HG03354 (cell line): ENCODE results near the gene NLGN2.

Source experiments
- ATAC-seq: cut with Tn5 transposase; IDR thresholded peaks from one replicate; pipeline ENCODE4 v1.9.1; 2021; ENCODE audit warnings: mild to moderate bottlenecking; ENCODE audit not compliant: unreplicated experiment, poor library complexity, severe bottlenecking

The NLGN2 gene

GRCh38 chr17:7431231-7431630 is 23.6 kb downstream of the NLGN2 start:
- ATAC-seq, result no peak

DNA sequence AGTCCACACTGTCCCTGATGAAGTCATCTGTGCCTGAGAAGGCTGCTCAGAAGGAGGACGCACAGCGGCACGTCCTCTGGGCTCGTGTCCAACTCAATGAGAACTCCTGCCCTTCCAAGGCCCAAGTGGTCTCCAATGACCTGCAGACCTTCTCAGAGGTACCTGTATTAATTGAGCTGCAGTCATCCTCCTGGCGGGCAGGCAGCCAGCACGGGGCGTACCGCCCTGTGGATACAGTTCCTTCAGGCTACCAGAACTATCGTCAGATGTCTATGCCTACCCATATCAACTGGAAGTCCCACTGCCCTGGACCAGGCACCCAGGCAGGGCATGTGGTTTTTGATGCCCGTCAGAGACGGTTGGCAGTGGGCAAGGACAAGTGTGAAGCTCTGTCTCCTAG is 24.7 kb downstream of the NLGN2 start:
- no peak for ATAC-seq

- ATAC-seq, result peak; percentile 27
Measured at GRCh38 chr17:7435676-7436555, 28.3 kb downstream of the NLGN2 start.

DNA sequence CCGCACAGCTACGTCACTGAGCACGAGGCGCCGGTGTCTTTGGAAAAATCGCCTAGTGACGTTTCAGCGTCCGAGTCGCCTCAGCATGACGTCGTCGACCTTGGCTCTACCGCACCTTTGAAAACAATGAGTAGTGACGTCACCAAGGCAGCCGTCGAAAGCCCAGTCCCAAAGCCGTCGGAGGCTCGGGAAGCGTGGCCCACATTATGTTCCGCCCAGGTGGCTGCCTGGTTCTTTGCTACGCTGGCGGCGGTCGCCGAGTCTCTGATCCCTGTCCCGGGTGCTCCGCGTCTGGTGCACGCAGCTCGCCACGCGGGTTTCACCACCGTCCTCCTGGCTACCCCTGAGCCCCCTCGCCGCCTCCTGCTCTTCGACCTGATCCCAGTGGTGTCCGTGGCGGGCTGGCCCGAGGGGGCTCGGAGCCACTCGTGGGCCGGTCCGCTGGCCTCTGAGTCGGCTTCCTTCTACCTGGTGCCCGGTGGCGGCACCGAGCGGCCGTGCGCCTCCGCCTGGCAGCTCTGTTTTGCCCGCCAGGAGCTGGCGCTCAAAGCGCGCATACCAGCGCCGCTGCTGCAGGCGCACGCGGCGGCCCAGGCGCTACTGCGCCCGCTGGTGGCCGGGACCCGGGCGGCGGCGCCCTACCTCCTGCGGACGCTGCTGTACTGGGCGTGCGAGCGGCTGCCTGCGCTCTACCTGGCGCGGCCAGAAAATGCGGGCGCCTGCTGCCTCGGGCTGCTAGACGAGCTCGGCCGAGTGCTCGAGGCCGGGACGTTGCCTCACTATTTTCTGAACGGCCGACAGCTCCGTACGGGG is 29.1 kb downstream of the NLGN2 start:
- peak; percentile 39 for ATAC-seq

GRCh38 chr17:7437369-7437863 is 29.8 kb downstream of the NLGN2 start:
- ATAC-seq, result no peak

DNA sequence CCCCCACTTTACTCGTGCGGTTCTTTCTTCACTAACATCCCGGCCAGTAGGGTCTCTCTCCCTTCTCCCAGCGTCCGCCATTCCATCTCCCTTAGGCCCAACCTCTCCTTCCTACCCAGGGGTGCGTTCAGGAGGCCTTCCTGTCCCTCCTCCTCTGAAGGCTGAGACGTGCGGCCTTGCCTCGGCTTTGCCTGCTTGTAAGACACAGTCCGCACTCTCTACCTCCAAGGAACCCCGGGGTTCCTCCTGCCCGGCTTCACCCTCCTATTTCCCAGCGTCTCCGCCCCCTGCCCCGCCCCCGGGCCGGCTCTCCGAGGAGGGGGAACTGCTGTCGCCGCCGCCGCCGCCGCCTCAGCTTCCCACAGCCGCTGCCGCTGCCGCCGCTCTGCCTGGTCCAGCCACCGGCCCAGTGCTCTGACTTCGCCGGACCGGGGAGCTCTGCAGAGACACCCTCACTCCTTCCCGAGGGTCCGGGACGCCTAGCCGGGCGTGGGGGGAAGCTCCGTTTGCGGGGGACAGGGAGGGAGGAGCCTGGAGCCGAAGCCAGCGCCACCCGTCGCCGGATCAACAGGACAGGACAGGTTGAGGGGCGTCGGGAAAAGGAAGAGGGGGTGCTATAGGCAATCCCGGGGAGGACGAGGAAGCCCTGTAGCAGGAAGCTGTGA is 30.4 kb downstream of the NLGN2 start:
- ATAC-seq, result no peak

DNA sequence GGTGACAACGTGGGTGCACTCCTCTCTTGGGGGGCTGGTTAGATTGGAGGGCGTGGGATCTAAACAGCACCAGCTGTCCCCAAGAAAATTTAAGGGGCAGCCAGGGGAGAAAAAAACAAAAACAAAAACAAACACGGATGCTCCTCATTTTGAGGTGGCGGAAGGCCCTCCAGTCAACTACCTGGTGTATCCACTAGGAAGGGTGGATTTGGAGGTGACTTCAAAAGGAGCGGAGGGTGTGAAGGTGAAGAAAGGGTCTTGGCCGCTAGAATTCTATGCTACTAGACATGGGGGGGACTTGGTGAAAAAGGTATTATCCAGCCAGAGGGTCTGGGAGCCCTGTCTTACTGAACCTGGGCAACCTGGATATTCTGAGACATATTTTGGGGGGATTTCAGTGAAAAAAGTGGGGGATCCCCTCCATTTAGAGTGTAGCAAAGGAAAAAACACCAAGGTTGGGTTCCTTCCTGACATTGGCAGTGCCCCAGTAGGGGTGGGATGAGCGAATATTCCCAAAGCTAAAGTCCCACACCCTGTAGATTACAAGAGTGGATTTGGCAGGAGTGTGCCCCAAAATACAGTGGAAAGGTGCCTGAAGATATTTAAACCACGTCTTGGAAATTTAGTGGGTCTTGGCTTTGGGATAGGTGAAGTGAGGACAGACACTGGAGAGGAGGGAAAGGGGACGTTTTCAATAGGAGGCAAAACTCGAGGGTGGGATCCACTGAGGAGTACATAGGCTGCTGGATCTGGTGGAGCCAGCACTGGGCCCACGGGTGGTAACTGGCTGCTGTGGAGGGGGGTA is 31.2 kb downstream of the NLGN2 start:
- ATAC-seq, result no peak

DNA sequence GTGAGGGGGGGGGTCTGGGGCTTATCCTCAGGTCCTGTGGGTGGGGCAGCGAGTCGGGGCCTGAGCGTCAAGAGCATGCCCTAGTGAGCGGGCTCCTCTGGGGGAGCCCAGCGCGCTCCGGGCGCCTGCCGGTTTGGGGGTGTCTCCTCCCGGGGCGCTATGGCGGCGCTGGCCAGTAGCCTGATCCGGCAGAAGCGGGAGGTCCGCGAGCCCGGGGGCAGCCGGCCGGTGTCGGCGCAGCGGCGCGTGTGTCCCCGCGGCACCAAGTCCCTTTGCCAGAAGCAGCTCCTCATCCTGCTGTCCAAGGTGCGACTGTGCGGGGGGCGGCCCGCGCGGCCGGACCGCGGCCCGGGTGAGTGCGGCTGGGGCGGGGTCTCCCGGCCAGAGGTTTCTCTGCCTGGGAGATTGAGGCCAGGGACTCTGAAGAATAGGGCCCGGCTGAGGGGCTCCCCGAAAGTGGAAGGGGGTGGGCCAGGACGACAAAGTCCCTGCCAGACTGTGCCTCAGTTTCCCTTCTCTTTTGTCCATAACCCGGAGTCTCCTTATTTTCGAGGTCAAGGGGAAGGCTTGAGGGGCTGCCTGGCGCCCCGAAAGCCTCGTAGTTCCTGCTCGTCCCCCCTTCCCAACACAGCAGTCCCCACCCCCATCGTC is 31.9 kb downstream of the NLGN2 start, which contains the start of gene FGF11:
Gene FGF11, plus strand, starts transcription at position 51 of the 651 bp plus-strand sequence. Its CDS starts 109 bp downstream, at position 160.
- no peak for ATAC-seq

- no peak for ATAC-seq
Measured at GRCh38 chr17:7440113-7440833, 32.6 kb downstream of the NLGN2 start.

DNA sequence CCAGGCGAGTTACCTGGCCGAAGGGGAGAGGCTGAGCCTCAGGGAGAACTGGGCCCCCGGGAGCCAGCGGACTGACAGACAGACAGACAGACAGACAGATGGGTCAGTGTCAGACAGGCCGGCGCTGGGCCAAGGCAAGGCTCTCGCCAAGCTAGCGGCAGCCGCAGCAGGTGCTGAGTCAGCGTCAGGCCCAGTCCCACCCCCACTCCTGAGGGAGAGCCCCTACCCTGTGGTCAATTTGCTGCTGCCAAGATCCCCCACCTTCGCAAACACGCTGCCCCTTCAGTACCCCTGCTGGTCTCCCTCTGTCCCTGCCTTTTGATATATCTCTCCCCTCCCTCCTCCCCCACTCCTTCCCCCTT is 33.2 kb downstream of the NLGN2 start:
- no peak for ATAC-seq

DNA sequence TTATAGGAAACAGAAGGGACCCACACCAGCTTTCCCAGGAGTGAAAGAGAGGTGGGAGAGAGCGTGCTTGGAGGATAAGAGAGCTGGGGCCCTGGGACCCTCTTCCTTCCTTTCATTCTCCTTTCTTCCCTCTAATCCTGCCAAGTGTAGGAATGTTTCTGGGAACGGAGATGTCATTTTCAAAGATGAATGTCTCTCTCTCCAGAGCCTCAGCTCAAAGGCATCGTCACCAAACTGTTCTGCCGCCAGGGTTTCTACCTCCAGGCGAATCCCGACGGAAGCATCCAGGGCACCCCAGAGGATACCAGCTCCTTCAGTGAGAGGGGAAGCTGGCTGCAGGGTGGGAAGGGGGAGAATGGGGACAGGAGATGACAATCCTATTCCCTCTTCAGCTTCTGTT is 33.6 kb downstream of the NLGN2 start:
- no peak for ATAC-seq

DNA sequence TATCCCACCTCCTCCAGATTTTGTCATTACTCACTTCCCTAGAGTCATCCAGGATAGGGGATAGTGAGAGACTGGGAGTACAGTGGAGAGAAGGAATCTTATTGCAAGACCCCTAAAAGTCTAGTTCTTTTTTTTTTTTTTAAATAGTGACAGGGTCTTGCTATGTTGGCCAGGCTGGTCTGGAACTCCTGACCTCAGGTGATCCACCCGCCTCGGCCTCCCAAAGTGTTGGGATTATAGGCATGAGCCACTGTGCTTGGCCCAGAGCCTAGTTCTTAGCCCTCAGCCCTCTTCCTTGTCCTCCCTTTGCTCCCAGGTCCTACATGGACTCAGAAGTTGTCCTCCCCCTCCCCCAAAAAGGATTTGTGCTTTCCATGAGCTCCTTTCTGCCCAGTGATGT is 34.5 kb downstream of the NLGN2 start:
- no peak for ATAC-seq

DNA sequence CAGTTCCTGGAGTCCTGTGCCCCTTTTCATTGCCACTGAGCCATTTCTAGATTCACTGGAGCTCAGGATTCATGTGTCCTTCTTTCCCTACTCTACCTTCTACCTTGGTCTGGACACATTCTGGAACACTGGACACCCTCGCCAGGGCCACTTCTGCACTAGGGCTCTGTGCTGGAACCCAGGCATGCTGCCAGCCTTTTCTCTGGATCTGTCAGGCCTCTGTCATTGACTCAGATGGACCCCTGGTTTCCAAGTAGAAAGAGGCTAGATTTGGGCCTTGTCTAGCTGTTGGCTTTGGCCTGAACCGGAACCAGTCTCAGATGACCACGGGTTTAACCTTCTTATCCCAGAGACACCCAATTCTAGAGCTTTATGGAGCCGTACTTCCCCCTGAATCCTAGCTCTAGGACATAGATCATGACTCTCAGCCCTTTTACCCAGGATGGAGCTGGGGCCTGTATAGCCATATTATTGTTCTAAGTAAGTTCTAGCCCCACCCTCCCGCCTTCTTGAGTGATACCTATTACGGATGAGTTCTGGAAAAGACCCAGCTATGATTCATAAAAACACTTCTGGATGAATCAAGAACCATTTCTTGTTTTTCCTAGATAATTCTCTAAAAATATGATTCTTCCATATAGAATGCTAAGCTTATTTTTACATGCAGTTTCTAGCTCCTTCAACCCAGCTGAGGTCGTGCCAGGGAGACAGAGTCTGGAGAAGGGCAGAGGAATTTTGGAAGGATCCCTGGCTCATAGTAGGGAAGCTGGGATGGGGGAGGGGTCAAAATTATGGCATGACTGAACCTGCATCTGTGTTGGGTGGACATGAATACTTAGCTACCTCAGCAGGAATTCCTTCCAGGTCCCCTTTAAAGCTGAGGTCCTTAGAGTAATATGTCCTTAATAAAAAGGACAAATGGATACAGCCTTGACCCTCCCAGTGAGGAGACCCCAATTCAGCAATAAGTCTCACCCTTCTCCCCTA is 36.1 kb downstream of the NLGN2 start:
- ATAC-seq, result no peak

DNA sequence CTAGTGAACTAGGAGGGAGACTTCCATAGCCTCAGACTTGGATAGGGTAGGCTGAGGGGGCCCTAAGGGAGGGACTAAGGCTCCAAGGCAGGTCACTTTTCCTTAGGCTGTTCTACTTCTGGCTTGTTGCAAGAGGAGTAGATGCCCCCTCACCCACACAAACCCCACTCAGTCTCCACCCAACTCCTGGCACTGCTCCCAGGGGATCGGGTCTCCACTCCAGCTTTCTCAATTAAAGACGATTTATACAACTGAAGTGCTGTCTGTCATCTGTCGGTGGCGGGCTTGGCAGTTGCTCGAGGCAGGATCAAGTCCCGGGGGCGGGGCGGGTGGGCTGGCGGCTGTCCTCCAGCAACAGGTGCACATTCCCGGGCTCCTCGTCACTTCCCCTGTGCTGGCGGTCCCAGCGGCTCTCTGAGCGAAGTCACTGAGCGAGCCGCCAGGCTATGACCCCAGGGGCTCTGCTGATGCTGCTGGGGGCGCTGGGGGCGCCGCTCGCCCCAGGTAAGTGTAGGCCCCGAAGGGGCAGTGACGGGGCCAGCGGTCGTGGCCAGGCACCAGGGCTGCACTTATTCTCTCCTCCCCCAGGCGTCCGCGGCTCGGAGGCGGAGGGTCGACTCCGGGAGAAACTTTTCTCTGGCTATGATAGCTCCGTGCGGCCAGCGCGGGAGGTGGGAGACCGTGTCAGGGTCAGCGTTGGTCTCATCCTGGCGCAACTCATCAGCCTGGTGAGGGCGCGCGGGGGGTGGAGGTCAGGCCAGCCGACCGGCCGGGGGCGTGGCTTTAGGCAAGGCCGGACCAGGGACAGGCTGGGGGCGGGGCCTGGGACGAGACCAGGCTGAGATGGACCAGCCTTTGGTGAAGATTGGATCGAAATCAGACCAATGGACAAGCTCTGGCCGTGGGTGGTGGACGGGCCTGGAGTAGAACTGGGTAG is 37.3 kb downstream of the NLGN2 start, which contains the start of gene CHRNB1:
Gene CHRNB1, plus strand, starts transcription at position 380 of the 937 bp plus-strand sequence. Its CDS starts 67 bp downstream, at position 447.
- no peak for ATAC-seq

DNA sequence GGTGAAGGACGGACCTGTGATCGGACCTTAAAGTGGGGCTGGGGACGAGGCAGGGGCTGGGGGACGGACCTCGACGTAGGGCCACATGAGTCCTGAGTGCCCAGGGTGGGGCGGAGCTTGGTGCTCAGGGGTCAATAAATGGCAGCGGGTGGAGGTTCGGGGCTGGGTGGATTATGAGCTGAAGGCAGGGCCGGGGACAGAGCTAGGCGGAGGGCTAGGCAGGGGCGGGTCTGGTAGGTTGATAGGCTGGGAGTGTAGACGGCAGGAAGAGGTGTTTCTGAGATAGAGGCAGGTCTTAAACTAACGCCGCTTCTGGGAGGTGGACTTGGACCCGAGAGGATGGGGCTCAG is 37.9 kb downstream of the NLGN2 start:
- no peak for ATAC-seq

DNA sequence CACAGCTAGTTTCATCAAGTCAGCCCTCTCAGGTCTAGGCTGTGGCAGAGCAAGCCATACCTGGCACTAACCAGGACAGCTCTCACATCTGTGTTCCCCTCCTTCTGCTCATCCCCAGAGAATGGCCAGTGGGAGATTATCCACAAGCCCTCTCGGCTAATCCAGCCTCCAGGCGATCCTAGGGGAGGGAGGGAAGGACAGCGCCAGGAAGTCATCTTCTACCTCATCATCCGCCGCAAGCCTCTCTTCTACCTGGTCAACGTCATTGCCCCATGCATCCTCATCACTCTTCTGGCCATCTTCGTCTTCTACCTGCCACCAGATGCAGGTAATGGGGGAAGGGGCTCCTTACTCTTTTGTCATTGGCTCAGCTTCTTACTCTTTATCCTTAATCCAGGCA is 40.8 kb downstream of the NLGN2 start:
- no peak for ATAC-seq
